HS-5 (cell line): ENCODE results near the gene TMEM62.
A peak's percentile ranks its signal among the peaks of the same experiment; 100 is the strongest.

ENCODE experiments used
- DNase-seq: peaks from one replicate; pipeline ENCODE4 v3.0.0-alpha.2; 2012; ENCODE audit warnings: low read depth

The TMEM62 gene

GRCh38 chr15:43133430-43134156 lies at the start of gene TMEM62:
TMEM62 (plus strand) TSS chr15:43133586; CDS start chr15:43133803, 217 bp downstream.
- no peak for DNase-seq

- no peak for DNase-seq
Measured at GRCh38 chr15:43085921-43086320, 47.5 kb upstream of the TMEM62 start.

- no peak for DNase-seq
Measured at GRCh38 chr15:43086551-43086950, 46.8 kb upstream of the TMEM62 start.

GRCh38 chr15:43091859-43092258 lies 41.5 kb upstream of the TMEM62 start:
- DNase-seq, result no peak

- no peak for DNase-seq
Measured at GRCh38 chr15:43093026-43093425, 40.4 kb upstream of the TMEM62 start.

- DNase-seq, result no peak
Measured at GRCh38 chr15:43094416-43095030, 38.9 kb upstream of the TMEM62 start.

- no peak for DNase-seq
Measured at GRCh38 chr15:43095243-43095642, 38.1 kb upstream of the TMEM62 start.

GRCh38 chr15:43095708-43096347 lies 37.6 kb upstream of the TMEM62 start:
- DNase-seq, result no peak

GRCh38 chr15:43096411-43096810 lies 37.0 kb upstream of the TMEM62 start:
- no peak for DNase-seq

GRCh38 chr15:43099105-43099845 lies 34.1 kb upstream of the TMEM62 start:
- no peak for DNase-seq

GRCh38 chr15:43100971-43101370 lies 32.4 kb upstream of the TMEM62 start:
- DNase-seq, result no peak

- DNase-seq, result no peak
Measured at GRCh38 chr15:43102187-43102586, 31.2 kb upstream of the TMEM62 start.

GRCh38 chr15:43103907-43104306 lies 29.5 kb upstream of the TMEM62 start:
- no peak for DNase-seq

GRCh38 chr15:43104426-43104825 lies 29.0 kb upstream of the TMEM62 start:
- no peak for DNase-seq

- DNase-seq, result no peak
Measured at GRCh38 chr15:43105077-43105736, 28.2 kb upstream of the TMEM62 start.

- DNase-seq, result peak; percentile 56
Measured at GRCh38 chr15:43105778-43106485, 27.5 kb upstream of the TMEM62 start, which contains the start of gene UBR1. UBR1 (minus strand) TSS chr15:43106038; CDS start chr15:43106022, 16 bp downstream.

GRCh38 chr15:43106486-43106829 lies 26.9 kb upstream of the TMEM62 start:
- DNase-seq, result no peak

- no peak for DNase-seq
Measured at GRCh38 chr15:43107751-43108150, 25.6 kb upstream of the TMEM62 start.

GRCh38 chr15:43111354-43111753 lies 22.0 kb upstream of the TMEM62 start:
- DNase-seq, result no peak

GRCh38 chr15:43118286-43118685 lies 15.1 kb upstream of the TMEM62 start:
- DNase-seq, result no peak

- no peak for DNase-seq
Measured at GRCh38 chr15:43118829-43119228, 14.6 kb upstream of the TMEM62 start.
